ENCODE results near the gene SKIDA1. TPM values are rescaled to one million over a fixed set of nuclear protein-coding genes. Genes with fewer than 3 reads are reported as not detected.

Gene SKIDA1
- 0.99 to 1.7 TPM (median 1.5 TPM) in 5 replicates for total RNA-seq (2022; extraction: Qiagen RNA extraction)

DNA sequence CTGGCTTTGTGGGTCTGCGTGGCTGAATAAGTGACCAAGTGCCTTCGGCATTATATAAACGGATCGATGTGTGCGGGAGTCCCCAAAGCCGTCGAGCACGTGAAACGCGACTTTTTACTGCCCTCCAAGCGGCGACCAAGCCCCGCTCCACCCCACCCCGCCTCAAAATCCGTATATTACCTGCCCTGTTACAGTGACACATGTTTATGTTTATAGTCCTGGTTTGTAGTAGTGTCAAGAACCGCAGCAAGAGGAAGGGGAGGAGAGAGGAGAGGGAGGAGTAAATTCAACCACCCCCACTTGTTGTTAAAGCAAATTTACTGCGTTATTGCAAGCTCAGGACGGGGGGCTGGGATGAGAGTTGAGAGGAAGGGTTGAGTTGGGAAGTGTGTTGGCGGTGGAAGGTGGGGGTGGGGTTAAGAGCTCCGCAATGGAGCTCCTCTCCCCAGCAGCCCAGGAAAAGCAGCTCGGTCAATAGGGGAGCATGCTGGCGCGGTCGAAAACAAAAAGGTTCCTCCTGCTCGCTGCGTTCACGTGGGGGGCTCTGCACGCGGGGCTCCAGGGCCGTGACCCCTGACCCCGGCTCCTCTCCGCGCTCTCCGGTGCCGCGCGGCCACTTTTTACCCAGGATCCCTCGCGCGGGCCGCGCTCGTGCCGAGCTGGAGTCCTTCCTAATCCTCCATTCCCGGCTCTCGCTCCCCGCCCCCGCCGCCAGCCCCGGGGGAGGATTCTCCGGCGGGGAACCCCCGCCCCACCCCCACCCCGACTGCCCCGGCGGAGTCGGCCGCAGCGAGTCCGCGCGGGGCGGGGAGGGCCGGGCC, at the start of gene SKIDA1:
Gene SKIDA1, minus strand, starts transcription at position 316 of the 821 bp plus-strand sequence. CDS start 7,860 bp downstream, outside the sequence.

DNA sequence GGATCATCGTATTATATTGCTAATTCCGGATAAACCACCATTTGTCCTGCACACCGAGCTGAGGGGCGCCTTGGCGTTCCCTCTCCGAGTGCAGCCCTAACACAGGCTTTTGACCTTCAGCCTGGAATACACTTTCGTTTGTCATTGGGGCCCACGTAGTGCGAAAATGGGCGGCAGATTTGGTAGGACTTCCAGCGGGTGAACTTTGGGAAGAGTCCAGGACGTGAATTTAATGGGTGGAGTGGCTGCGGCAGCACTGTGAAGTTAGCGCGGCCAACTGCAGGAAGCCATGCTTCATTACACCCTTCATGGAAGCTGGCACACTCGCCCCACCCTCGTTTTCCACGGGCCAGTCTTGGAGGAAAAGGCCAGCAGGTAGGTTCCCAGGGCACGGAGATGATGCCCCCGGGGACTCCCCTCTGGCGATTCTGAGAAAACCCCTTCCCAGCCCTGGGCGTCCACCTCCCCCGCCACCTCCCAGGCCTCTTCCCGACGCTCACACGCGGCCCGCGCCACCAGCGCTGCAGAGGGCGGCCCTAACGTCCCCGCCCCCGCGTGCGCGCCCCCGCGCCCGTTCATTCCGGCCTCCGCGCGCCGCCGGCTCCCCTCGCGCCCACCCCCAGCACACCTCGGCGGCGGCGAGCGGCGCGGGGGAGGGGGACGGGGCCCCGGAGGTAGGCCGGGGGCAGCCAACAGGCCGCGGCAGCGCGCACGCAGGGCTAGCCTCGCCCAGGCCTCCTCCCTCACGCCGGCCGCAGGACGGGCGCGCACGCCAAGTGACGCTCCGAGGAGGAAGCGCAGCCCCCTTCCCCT, 8.2 kb upstream of the SKIDA1 start, which contains the start of gene MLLT10:
Gene MLLT10, plus strand, starts transcription at position 766 of the 813 bp plus-strand sequence. CDS start 413 bp downstream, outside the sequence.

Other genes with a start within 250 kb of the SKIDA1 start
- 27.2 to 36.1 TPM (median 31.7 TPM) in 5 replicates for gene MLLT10, start 8.6 kb upstream of the SKIDA1 start, total RNA-seq (2022; extraction: Qiagen RNA extraction)